ENCODE data around the gene PCDH9.

GRCh38 chr13:66344805-66345517 is 885.2 kb downstream of the PCDH9 start:
- no peak for TF ChIP-seq CTCF (IDR thresholded peaks at IDR 0.05; ENCODE audit: low read depth, low read length)
- TF ChIP-seq POLR2A (IDR thresholded peaks at IDR 0.05; ENCODE audit: extremely low read depth, insufficient read length) = no peak
- TF ChIP-seq MAX (IDR thresholded peaks at IDR 0.05; ENCODE audit: low read depth, low read length) = no peak
